ENCODE measurements around the gene PCDH9.

Gene PCDH9

DNA sequence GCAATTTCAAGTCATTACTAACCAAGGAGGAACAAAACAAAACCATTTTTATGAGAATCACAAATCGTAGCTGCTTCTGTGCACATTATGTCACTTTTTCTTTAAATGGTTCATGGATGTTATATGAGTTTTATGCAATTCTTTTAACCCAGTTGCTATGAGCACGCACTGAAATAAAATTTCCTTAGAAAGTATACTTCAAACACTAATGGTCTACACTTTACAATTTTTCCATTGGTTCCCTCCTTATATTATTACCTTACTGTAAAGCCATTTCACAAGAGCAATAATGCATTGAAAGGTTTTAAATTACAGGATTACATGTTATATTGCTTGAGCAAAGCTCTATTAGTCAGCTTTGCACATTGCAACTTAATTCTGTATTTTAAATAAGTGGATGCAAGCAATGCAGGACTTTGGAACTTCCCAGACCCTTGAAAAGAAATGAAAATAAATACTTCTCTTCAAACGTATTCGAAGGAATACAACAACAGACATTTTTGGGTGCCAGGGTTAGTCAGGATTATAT is 318.7 kb downstream of the PCDH9 start:
- DNase-seq (ENCODE audit: extremely low read depth, insufficient read length) = no peak
- no peaks in the 10 kb centered on the region for H3K27me3 ChIP-seq (replicated peaks; ENCODE audit: control insufficient read depth, insufficient read depth, low read length)
- H3K36me3 ChIP-seq (ENCODE audit: control insufficient read depth, insufficient read depth, low read length) = no peaks in the 10 kb centered on the region
- TF ChIP-seq, protein P1, sequence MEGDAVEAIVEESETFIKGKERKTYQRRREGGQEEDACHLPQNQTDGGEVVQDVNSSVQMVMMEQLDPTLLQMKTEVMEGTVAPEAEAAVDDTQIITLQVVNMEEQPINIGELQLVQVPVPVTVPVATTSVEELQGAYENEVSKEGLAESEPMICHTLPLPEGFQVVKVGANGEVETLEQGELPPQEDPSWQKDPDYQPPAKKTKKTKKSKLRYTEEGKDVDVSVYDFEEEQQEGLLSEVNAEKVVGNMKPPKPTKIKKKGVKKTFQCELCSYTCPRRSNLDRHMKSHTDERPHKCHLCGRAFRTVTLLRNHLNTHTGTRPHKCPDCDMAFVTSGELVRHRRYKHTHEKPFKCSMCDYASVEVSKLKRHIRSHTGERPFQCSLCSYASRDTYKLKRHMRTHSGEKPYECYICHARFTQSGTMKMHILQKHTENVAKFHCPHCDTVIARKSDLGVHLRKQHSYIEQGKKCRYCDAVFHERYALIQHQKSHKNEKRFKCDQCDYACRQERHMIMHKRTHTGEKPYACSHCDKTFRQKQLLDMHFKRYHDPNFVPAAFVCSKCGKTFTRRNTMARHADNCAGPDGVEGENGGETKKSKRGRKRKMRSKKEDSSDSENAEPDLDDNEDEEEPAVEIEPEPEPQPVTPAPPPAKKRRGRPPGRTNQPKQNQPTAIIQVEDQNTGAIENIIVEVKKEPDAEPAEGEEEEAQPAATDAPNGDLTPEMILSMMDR (IDR thresholded peaks at IDR 0.05; ENCODE audit: insufficient read depth, low read length, poor library complexity, severe bottlenecking) = no peak
- no peak overlapping the region for H3K4me3 ChIP-seq (replicated peaks; ENCODE audit: low read depth, low read length)

DNA sequence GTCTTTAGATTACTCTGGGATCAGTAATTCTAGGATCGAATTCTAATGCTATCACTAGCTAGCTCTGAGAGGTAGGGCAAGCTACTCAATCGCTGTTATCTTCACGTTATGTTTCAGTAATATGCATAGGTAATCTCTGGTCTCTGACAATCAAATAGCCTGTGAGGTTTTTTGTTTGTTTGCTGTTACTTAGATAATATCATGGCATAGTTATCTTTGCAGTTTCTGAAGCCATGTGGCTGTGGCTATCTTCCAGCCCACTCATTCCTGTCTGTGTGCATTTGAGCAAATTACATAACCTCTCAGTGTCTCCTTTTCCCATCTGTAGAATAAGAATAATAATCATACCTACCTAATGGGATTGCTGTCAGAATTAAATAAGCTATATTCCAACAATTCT is 330.2 kb downstream of the PCDH9 start:
- TF ChIP-seq, protein P1 (IDR thresholded peaks at IDR 0.05; ENCODE audit: insufficient read depth, low read length, poor library complexity, severe bottlenecking) = no peak

DNA sequence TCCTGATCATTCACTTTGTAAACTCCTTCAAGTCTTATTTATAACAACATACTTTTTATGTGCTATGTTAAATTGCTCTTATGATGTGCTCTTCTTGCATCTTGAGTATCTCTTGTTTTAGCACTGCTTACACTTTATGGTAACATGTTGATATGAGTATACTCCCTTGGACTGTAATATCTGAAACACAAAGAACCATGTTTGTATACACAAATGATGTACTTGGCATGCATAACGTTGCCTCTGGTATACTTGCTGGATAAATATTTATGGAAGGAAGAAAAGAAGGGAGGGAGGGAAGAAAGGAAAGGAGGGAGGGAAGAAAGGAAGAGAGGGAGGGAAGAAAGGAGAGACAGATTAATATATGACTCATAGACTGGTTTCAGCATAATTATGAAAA is 333.2 kb downstream of the PCDH9 start:
- no peak for DNase-seq (ENCODE audit: extremely low read depth, insufficient read length)
- H3K27me3 ChIP-seq (replicated peaks; ENCODE audit: control insufficient read depth, insufficient read depth, low read length) = no peaks in the 10 kb centered on the region
- no peaks in the 10 kb centered on the region for H3K36me3 ChIP-seq (ENCODE audit: control insufficient read depth, insufficient read depth, low read length)
- TF ChIP-seq, protein P1 (IDR thresholded peaks at IDR 0.05; ENCODE audit: insufficient read depth, low read length, poor library complexity, severe bottlenecking) = no peak
- H3K4me3 ChIP-seq (replicated peaks; ENCODE audit: low read depth, low read length) = no peak overlapping the region

More for the DNA sequence above, 330.2 kb downstream of the PCDH9 start:
- Histone ChIP-seq H3K36me3 (ENCODE audit: control insufficient read depth, insufficient read depth, low read length) (no peaks in the 10 kb centered on the region), H3K27me3 (replicated peaks; ENCODE audit: control insufficient read depth, insufficient read depth, low read length) (no peaks in the 10 kb centered on the region), H3K4me3 (replicated peaks; ENCODE audit: low read depth, low read length) (no peak overlapping the region)
- DNase-seq (ENCODE audit: extremely low read depth, insufficient read length) = no peak

DNA sequence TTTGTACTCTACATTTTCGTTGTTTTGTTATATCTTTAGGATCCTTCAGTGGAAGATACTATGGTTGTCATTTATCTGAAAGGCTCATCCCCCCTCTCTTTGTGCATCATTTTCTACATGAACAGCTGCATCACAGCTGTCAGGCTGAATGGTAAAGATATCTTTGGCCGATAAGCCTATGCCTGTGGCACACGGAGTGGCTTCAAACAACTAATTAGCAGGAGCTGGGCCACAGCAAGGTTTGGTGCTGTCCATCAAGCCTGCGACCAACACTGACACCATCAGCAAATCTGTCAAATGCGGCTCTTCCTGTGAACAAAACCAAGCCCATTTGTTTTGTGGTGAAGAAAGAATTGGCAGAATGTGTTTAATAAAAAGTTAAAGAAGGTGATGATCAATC is 334.4 kb downstream of the PCDH9 start:
- TF ChIP-seq, protein P1 (IDR thresholded peaks at IDR 0.05; ENCODE audit: insufficient read depth, low read length, poor library complexity, severe bottlenecking) = no peak
- DNase-seq (ENCODE audit: extremely low read depth, insufficient read length) = no peak
- H3K27me3 ChIP-seq (replicated peaks; ENCODE audit: control insufficient read depth, insufficient read depth, low read length) = no peaks in the 10 kb centered on the region

DNA sequence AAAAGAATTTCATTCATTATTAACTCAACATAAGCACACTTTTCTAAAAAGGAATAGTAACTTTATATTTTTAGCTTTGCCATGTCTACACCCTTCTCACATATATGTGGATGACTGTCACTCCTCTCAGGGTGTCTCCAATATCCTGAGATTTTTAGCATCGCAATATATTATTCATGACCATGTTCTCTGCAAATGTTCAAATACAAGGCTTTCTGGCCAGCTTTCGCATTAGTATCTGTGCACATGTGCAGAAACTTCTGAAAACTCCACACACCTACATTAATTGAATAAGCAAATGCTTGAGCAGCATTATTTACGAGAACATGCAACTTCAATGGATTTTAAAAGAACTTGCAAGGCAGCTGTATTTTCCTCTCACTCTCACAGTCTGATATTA is 334.8 kb downstream of the PCDH9 start:
- no peak overlapping the region for H3K4me3 ChIP-seq (replicated peaks; ENCODE audit: low read depth, low read length)
- no peaks in the 10 kb centered on the region for H3K36me3 ChIP-seq (ENCODE audit: control insufficient read depth, insufficient read depth, low read length)
- TF ChIP-seq, protein P1 (IDR thresholded peaks at IDR 0.05; ENCODE audit: insufficient read depth, low read length, poor library complexity, severe bottlenecking) = no peak
- no peak for DNase-seq (ENCODE audit: extremely low read depth, insufficient read length)
- no peaks in the 10 kb centered on the region for H3K27me3 ChIP-seq (replicated peaks; ENCODE audit: control insufficient read depth, insufficient read depth, low read length)

More for the DNA sequence above, 334.4 kb downstream of the PCDH9 start:
- H3K36me3 ChIP-seq (ENCODE audit: control insufficient read depth, insufficient read depth, low read length) = no peaks in the 10 kb centered on the region
- no peak overlapping the region for H3K4me3 ChIP-seq (replicated peaks; ENCODE audit: low read depth, low read length)

DNA sequence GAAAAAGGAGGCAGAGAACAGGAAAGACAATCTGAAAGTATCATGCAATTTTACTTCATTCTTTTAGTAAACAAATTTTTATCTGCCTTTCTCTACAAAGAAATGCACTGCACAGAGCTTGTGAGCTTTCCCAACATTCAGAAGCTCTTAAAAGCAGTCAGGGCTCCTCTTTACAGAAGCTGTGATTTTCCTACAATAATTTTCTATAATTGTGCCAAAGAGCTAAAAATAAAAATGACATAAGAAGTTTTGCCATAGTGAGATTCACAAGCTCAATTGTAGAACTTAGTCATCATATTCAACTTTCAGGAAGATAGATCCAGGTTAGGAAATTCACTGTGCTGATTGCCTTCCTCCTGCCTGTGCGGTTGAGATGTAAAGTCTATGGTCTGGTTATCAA is 341.4 kb downstream of the PCDH9 start:
- Histone ChIP-seq H3K4me3 (replicated peaks; ENCODE audit: low read depth, low read length) (no peak overlapping the region), H3K27me3 (replicated peaks; ENCODE audit: control insufficient read depth, insufficient read depth, low read length) (no peaks in the 10 kb centered on the region), H3K36me3 (ENCODE audit: control insufficient read depth, insufficient read depth, low read length) (no peaks in the 10 kb centered on the region)
- TF ChIP-seq, protein P1 (IDR thresholded peaks at IDR 0.05; ENCODE audit: insufficient read depth, low read length, poor library complexity, severe bottlenecking) = no peak
- no peak for DNase-seq (ENCODE audit: extremely low read depth, insufficient read length)
